GM12864 (cell line): ENCODE data around the gene PEX26.
"Not testable (repeated sequence)": the region's sequence is repeated elsewhere in the genome, so short reads cannot be mapped to it uniquely, and the experiment has no call there.

Experiments used
- DNase-seq: peaks from one replicate; pipeline ENCODE4 v3.0.0-alpha.2; 2011; ENCODE audit warnings: low read depth
- H3K4me3 ChIP-seq: 2 replicates; pipeline ENCODE4 v1.5.1; 2011; ENCODE audit warnings: mild to moderate bottlenecking, low read depth, low read length, control low read depth
- TF ChIP-seq, protein P1 (sequence below): IDR thresholded peaks from 2 replicates; pipeline ENCODE4 v1.5.1; 2011; ENCODE audit warnings: low read depth, mild to moderate bottlenecking, moderate library complexity, low read length, control low read depth, inconsistent platforms; ENCODE audit errors: missing control alignments

Gene PEX26

DNA sequence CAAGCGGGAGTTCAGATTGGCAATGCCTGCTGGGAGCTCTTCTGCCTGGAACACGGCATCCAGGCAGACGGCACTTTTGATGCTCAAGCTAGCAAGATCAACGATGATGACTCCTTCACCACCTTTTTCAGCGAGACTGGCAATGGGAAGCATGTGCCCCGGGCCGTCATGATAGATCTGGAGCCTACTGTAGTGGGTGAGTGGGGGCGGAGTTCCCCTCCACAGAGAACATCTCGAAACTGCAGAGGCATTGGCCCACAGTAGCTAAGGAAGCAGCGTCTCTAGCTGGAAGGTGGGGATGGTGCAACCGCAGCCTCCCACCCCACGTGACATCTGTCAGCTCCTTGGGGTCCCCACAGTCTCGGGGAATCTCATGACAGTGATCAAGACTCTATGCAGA, 43.7 kb downstream of the PEX26 start:
- TF ChIP-seq, protein P1, sequence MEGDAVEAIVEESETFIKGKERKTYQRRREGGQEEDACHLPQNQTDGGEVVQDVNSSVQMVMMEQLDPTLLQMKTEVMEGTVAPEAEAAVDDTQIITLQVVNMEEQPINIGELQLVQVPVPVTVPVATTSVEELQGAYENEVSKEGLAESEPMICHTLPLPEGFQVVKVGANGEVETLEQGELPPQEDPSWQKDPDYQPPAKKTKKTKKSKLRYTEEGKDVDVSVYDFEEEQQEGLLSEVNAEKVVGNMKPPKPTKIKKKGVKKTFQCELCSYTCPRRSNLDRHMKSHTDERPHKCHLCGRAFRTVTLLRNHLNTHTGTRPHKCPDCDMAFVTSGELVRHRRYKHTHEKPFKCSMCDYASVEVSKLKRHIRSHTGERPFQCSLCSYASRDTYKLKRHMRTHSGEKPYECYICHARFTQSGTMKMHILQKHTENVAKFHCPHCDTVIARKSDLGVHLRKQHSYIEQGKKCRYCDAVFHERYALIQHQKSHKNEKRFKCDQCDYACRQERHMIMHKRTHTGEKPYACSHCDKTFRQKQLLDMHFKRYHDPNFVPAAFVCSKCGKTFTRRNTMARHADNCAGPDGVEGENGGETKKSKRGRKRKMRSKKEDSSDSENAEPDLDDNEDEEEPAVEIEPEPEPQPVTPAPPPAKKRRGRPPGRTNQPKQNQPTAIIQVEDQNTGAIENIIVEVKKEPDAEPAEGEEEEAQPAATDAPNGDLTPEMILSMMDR, result no peak
- DNase-seq, result no peak
- no peak overlapping the region for H3K4me3 ChIP-seq

DNA sequence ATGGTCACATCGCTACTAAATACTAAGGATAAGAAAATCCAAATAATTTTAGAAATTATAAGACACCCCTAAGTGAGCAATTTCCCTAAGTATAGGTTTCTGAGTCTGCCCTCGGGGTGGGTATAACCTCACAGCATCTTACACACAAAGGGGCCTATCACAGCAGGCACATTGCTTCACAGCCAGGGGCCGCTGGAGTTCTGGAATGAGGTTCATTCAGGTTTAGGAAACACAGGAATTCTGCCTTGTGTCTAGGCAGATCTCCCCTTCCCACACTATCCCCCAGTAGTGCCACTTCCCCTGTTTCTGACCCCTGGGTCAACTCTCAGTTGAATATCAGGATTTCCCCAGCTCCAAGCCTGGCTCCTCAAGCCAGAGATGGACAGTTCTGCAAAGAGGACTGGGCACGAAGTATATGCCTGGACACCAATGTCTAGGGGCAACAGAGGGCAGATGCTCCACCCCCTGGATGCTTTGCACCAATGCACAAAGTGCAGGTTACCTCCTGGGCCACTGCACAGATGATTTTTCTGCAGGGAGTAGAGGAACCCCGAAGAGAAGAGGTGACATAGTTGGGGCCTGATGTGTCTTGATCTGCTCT, 44.3 kb downstream of the PEX26 start:
- TF ChIP-seq, protein P1, result no peak
- no peak overlapping the region for H3K4me3 ChIP-seq
- DNase-seq, result no peak

DNA sequence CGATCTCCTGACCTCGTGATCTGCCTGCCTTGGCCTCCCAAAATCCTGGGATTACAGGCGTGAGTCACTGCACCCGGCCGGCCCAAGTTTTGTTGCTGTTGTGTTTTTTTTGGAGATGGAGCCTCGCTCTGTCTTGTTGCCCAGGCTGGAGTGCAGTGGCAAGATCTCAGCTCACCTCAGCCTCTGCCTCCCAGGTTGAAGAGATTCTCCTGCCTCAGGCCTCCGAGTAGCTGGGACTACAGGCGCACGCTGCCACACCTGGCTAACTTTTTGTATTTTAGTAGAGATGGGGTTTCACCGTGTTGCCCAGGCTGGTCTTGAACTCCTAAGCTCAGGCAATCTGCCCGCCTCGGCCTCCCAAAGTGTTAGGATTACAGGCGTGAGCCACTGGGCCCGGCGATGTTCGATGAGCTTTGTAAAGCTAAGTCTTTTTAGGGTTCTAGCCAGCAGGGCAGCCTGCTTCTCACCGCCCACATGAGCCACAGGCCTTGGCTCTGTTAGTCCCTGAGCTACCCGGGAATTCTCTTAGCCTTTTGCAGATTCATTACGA, 45.8 kb downstream of the PEX26 start:
- not testable (repeated sequence) for H3K4me3 ChIP-seq, DNase-seq

DNA sequence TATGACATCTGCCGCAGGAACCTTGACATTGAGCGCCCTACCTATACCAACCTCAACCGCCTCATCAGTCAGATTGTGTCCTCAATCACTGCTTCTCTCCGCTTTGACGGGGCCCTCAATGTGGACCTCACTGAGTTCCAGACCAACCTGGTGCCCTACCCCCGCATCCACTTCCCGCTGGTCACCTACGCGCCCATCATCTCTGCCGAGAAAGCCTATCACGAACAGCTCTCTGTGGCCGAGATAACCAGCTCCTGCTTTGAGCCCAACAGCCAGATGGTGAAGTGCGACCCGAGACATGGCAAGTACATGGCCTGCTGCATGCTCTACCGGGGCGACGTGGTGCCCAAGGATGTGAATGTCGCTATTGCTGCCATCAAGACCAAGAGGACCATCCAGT, 48.8 kb downstream of the PEX26 start:
- DNase-seq, result no peak
- H3K4me3 ChIP-seq, result no peak overlapping the region
- TF ChIP-seq, protein P1, result no peak

DNA sequence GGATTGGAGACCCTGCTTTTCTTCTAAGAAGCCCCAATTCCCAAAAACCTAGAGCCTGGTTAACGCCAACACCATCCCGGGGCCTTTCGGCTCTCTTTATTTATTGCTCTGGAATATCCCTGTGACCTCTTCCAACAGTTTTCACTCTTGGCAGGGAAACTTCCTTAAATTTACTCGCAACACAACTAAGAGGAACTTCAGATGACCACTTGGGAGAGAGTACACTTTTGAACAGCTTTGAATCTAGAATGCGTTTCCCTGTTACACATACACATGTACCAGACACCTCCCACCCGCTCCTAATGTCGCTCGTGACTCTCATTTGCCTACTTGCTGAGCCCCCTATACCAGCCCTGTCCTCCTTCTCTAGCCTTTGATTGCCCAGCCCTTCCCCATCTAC, 52.2 kb downstream of the PEX26 start:
- DNase-seq, result no peak
- no peak overlapping the region for H3K4me3 ChIP-seq
- TF ChIP-seq, protein P1, result no peak

DNA sequence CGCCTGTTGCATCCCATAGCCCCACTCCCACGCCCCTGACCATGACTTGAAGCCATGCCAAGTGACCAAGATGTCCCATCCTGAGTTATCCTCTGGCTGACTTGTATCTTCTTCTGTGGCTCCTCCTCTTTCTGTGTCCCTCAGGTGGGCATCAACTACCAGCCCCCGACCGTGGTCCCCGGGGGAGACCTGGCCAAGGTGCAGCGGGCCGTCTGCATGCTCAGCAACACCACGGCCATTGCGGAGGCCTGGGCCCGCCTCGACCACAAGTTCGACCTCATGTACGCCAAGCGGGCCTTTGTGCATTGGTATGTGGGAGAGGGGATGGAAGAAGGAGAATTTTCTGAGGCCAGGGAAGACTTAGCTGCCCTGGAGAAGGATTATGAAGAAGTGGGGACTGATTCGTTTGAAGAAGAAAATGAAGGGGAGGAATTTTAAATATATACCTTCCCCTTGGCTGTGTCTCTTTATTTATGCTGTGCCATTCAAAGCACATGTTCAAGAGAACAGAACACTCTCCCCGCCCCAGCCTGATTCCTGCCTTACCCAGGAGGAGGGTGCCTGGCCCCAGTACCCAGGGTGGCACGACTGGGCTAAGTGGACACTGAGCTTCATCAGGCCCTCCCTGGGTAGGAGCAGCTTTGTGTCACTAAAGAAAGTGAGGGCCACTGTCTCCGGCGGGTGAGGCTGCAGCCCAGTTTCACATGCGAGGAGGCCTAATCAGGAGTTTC, 53.1 kb downstream of the PEX26 start:
- no peak overlapping the region for H3K4me3 ChIP-seq
- no peak for DNase-seq
- TF ChIP-seq, protein P1, result no peak

DNA sequence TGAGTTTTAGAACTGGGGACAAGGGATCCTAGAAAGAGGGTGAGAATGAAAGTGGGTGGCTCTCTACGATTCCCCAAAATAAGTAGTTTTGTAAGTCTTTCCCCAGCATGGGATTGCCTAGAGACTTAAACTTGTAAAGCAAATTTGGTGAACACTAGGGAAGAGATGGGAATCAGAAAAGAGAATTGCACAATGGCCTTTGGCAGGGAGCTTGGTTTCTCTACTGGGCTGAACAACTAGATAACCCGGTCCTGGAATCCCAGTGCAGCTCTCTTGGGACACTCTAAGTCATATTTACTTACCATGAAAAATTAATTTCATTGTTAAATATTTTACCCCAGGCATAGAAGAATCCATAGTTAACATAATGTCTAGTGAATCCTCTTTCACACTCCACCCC, 55.7 kb downstream of the PEX26 start:
- TF ChIP-seq, protein P1, result no peak
- DNase-seq, result no peak
- H3K4me3 ChIP-seq, result no peak overlapping the region
